GM21825 (cell line): Measurements from ENCODE around the gene MRRF.

Experiments used
- ATAC-seq: cut with Tn5 transposase; IDR thresholded peaks from one replicate; pipeline ENCODE4 v1.9.1; 2021; ENCODE audit warnings: mild to moderate bottlenecking, moderate library complexity; ENCODE audit not compliant: unreplicated experiment

MRRF gene, protein sequence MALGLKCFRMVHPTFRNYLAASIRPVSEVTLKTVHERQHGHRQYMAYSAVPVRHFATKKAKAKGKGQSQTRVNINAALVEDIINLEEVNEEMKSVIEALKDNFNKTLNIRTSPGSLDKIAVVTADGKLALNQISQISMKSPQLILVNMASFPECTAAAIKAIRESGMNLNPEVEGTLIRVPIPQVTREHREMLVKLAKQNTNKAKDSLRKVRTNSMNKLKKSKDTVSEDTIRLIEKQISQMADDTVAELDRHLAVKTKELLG

DNA sequence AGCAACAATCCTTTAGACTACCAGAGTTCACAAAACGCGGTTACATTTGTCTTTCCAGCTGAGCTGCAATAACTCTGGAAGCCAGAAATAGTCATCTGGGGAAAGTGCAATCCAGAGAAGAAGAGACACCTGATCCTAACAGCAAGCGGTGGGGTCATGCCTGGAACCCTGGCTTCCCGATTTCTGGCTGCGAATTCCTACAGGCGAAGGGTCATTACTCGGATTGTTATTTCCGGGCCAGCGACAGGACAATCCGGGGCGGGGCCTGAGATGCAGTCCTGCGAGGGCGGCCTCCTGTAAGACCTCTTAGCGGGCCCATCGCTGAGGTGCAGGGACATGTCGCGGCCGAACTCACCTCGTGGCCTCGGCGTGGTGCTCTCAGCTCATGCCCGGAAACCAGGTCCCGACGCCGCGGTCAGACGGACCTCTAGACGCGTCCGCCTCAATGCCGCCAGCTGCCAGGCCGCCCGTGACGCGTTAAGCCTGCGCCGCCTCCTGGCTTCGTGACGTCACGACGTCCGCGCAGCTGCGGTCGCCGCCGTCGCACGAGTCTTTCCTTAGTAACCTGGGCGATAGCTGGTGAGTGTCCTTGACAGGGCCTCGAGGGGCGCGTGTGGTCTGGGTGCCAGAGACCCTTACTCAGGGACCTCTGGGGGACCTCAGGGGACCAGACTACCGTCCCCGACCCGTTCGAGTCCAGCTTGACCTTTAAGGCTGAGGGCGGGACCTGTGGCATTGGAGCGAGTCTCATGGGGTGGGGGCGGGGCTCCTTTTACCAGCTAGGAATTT, at the start of gene MRRF, which contains the start of gene RBM18:
TSS of gene MRRF (plus strand) at position 523 of the 789 bp plus-strand sequence. CDS start 6,010 bp downstream, outside the sequence.
TSS of gene RBM18 (minus strand) at position 481 of the 789 bp plus-strand sequence. CDS start 3,348 bp downstream, outside the sequence.
- peak; percentile 69 for ATAC-seq

DNA sequence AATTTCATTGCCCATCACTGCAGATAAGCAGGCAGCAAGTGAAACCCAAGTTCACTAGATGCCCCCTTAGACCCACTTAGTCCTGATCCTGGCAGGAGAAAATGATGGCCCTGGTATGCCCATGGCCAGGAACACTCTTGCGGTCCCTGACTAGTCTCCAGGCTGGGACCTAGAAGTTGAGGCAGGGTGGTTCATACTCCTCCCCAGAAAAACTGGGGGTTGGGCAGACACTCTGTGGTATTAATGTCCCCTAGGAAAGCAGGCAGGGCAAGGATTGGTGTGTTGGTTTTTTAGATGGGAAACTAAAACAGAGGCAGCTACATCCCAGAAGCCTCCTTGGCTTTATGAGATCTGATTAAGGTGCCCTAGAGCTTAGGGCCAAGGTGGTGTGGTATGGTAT, 49.0 kb upstream of the MRRF start:
- ATAC-seq: no peak

DNA sequence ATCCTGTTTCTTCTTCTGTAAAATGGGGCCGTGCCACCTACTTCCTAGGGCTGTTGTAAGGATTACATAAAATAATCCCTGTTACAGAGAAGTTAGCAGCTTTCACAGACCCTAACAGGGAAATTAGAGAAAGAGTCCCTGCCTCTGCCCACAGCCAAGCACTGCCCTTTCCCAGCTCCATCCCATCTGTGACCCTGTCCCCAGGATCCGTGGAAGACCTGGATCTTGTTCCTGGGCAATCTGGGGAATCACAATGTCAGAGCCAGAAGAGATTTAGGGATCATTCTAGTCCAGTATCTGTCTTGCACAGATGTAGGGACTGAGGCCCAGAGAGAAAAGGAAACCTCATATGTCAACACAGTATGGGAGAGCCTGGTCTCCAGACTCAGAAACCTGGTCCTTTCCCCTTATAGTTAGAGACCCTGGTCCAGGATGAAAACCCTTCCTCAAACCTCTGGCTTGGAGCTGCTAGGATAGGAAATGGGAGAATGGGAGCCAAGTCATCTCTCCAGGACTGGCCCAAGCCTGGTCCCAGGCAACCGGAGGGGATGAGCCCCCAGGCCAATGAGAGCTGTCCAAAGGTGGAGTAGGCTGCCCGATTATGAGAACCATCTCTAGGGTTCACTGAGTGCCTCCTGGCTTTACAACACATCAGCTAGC, 48.4 kb upstream of the MRRF start:
- ATAC-seq: no peak

DNA sequence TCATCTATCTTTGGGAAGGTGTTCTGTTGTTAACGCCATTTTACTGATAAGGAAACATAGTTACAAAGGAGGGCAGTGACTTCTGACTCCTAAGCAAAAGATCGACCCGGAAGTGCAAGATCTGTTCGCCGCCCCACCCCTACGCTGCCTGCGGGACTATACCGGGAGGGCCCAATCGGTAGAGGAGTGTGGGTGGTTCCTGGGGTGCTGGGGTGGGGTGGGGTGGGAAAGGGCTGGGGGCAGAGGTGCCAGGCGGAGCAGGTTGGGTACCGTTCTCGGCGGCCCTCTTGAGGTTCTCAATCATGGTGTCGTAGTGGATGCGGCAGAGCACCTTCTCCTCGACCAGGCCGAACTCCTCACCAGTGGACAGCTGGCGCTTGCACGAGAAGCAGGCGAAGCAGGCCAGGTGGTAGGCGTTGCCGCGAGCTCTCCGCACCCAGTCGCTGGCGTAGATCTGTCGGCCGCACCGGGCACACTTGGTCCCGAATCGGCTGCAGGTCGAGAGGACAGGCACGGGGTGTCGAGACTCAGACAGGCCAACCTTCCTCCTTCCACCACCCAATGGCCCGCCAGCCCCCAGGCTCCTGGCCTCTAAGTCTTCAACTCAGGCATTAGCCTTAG, 47.8 kb upstream of the MRRF start:
- ATAC-seq: no peak

DNA sequence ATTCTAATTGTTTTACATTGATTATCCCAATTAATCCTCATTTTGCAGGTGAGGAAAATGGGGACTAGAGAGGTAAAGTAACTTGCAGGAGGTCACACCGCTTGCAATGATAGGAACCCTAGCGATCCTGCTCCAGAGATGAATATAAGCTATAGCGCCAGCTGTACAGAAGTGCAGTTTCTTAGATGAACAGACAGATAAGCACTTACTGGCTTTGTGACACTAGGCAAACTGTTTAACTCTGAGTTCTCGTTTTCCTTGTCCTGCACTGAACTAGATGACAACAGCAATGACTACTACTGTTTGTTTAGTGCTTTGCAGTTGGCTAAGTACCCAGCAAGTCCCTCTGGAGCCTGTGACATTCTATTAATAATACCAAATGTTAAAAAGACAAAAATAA, 47.0 kb upstream of the MRRF start:
- no peak for ATAC-seq

DNA sequence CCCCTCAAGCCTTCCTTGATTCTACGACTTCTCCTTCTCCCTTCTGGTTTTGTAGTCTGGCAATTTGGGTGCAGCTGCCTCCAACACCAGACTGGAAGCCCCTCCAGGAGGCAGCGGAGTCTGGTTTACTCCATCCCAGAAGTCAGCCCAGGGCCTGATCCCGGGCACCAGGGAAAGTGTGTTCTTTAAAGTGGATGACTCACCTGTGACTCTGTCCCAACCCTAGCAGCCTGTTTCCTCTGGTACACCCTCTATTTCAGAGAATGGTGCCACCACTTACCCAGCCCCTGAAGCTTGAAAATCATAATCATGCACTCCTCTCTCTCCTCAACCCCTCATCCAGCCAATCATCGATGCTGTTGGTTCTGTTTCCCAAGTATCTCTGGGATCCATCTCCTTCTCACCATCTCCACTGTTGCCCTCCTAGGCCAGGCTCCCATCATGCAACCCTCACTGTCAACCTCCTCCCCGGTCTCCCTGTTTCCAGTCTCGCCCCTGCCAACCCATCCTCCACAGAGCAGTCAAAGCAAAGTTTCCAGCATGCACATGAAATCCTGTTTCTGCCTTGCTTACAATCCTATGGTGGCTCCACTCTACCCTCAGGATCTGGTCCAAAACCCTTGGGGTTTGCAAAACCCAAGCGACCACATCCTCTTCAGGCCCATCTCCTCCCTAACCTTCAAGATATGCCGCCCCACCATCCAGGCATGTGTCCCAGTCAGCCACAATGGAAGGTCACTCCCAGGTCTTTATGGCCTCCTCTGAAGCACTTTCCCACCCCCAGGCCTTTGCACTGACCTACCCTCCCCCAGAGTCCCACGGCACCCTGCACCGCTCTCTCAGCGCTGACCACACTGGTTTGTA, 46.4 kb upstream of the MRRF start:
- ATAC-seq: no peak

DNA sequence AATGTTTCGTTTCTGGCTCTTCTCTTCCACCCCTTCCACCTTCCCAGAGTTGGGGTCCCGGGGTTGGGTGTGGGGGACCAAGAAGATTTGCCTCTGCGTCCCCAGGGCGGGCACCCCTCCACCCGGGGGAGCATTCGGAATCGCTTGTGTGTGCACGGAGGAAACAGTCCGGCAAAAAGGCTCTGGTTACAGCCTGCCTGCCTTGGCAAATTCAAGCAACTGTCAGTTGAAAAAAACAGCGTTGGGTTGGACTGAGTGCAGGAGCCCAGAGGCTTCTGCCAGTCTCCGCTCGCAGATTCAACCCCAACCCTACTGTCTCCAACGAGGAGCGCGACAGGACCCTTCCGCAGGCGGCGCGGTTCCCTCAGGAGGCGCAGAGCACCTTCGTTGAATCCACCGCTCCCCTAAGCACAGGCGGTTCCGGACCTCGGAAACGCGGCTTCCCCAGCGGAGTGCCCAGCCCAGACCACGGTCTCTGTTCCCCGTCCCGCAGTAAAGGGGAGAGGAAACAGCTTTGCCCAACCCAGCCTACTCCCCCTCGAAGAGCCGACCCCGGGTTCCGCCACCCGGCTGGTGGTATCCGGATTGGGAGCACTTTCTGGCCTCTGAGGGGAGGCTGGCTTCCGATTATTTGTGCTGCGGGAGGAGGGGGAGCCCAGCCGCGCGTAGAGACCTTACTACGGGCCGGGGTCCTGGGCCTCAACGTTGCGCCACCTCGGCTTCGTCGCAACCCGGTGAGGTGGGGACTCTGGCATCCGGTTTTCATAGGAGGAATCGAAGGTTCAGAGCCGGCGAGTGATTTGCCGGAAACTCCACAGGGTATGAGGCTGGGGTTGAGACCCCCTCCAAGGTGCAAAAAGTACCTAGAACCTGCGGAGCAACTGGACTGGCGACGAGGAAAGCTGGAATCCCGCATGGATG, 45.5 kb upstream of the MRRF start:
- no peak for ATAC-seq

DNA sequence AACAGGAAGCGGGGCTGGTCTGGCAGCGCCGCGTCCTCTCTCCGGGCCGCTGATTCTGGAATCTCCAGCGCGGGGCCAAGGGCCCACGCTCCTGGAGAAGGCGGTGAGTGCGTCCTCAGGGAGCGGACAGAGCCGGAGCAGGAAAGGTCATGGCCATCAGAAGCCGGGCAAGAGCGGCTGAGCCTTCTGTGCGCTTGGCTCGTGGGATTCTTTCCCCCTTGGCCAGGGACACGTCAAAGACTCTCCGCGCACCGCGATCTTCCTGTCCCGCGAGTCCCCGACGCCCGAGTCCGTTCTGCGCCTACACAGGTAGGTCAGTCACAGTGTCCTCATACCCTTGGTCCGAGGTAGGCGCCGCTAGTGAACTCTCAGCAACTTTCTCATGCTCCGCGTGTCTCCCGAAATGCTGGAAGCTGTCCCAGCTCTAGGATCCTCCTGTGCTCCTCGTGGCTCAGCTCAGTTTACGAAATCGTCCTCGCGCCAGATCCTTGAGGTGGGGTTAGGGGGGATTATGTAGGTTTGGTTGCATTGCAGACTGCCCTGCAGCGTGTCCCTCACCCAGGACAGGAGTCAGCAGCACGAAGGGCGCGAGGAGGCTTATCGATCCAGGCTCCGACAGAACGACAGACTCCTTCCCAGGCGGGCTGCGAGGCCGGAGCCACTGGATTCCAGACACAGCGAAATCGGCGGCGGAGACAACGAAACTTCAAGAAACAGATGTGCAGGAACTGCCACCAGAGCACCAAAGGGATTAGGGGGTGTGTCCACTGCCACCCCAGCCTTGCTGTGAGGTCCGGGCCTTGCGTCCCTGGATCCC, 44.6 kb upstream of the MRRF start:
- ATAC-seq: no peak

DNA sequence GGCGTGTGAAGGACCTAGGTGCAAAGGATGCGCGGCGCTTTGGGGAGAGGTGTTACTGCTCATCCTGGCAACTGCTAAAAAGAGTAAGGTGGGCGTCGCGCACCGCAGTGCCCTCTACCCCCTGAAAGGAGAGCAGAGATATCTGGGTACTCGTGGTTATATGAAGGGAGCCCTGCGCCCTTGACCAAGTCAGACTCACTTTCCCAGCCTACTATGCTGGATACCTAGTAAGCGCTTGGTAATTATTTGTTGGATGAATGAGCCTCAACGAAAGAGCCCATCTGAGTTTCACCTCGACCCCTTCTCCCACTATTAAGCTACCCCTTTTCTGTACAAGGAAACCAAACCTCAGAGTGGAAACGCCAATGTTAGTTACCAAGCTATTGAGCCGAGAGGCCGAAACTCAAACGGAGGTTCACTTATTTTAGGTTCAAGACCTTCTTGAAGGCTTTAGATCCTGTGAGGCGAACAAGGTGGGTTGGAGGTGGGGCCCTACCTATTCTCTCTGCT, 44.0 kb upstream of the MRRF start:
- ATAC-seq: no peak

GRCh38 chr9:122221183-122221811, 43.4 kb upstream of the MRRF start:
- ATAC-seq: no peak

- ATAC-seq: no peak
Observed at GRCh38 chr9:122222791-122223190, 41.9 kb upstream of the MRRF start.

- no peak for ATAC-seq
Observed at GRCh38 chr9:122223435-122223834, 41.2 kb upstream of the MRRF start.

- no peak for ATAC-seq
Observed at GRCh38 chr9:122225312-122226141, 39.2 kb upstream of the MRRF start.

DNA sequence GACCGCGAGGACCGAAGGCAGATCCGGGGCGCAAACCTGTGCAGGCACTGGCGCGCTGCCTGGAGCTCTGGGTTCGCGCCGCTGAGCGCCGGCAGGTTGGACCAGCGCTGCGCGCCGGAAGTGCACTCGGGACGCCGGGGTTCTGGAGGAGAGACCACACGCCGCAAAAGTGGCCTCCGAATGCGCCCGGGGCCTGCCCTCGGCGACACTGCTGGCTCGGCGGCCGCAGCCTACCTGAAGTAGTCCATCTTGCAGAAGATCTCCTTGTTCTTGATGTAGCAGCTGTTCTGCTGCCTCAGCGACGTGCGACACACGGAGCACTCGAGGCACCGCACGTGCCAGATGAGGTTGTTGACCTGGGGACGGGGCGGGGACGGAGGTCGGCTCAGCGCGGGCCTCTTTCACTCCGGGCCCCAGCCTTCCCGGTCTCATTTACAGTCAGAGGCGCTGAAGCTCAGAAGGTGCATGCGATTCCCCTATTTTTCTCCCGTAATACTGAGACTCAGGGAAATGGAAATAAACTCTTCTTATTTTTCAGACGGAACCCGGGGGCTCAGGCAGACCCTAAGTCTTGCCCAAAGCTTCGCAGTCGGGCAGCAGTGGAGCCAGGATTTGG, 38.4 kb upstream of the MRRF start:
- no peak for ATAC-seq

GRCh38 chr9:122226758-122227574, 37.7 kb upstream of the MRRF start:
- no peak for ATAC-seq

DNA sequence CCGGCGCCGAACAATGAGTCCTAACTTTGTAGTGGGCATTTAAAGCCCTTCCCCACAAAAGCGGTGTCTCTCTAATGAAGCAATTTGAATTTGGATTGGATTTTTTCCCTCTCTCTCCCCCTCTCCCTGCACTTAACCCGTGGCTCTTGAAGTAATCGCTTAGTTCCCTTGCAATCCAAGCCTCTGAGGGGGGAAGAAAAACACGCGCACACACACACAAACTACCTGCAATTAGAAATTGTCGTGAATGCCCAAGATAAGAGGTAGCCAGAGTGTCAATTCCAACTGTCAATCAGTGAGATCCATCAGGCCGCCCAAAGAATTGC, 37.1 kb upstream of the MRRF start:
- no peak for ATAC-seq
